ENCODE measurements around the gene CDKN2B-AS1. TPM values are rescaled to one million over a fixed set of nuclear protein-coding genes. Genes with fewer than 3 reads are reported as not detected.

Gene CDKN2B-AS1
- total and polyA plus RNA-seq, 2 donors from 2014 or later = 0.82 TPM; not detected in 1

- FAIRE-seq = no peak
- Histone ChIP-seq H3K4me1 (ENCODE audit: control insufficient read depth in 2 of 3, insufficient read depth in 2 of 3, low read depth in 1 of 3, low read length in 3 of 3) (peaks cover 0 to 13% (median 5%) of the 10 kb centered on the region in 3 donors), H3K27ac (ENCODE audit: low read depth in 2 of 2, low read length in 2 of 2) (no peak overlapping the region), H3K9ac (ENCODE audit: low read length in 3 of 3) (no peak overlapping the region), H3K36me3 (ENCODE audit: control insufficient read depth in 2 of 3, insufficient read depth in 3 of 3, low read length in 3 of 3) (no peaks in the 10 kb centered on the region), H3K9me3 (ENCODE audit: control insufficient read depth in 2 of 3, insufficient read depth in 1 of 3, low read length in 3 of 3) (peaks cover 0 to 2% (median 0%) of the 10 kb centered on the region in 3 donors), H3K27me3 (ENCODE audit: control insufficient read depth, insufficient read depth, low read length) (peaks cover 89% of the 10 kb centered on the region), H3K4me3 (ENCODE audit: low read length in 3 of 3) (no peak overlapping the region)
- no peak for TF ChIP-seq CTCF (IDR thresholded peaks at IDR 0.05; ENCODE audit: borderline replicate concordance, extremely low read depth, insufficient read depth)
- DNase-seq = peak in 4 of 5 donors; percentile 51 to 66 (median 62)
- intact Hi-C loops (cut with DNase I) = no loop called here
Measured at GRCh38 chr9:21968331-21969010, 26.1 kb upstream of the CDKN2B-AS1 start.

GRCh38 chr9:21969011-21969940, 25.3 kb upstream of the CDKN2B-AS1 start:
- intact Hi-C loops (cut with DNase I) = no loop called here
- Histone ChIP-seq H3K36me3 (ENCODE audit: control insufficient read depth in 2 of 3, insufficient read depth in 3 of 3, low read length in 3 of 3) (no peaks in the 10 kb centered on the region), H3K9ac (ENCODE audit: low read length in 3 of 3) (no peak overlapping the region), H3K9me3 (ENCODE audit: control insufficient read depth in 2 of 3, insufficient read depth in 1 of 3, low read length in 3 of 3) (no peaks in the 10 kb centered on the region), H3K4me3 (ENCODE audit: low read length in 3 of 3) (no peak overlapping the region), H3K27ac (ENCODE audit: low read depth in 2 of 2, low read length in 2 of 2) (no peak overlapping the region), H3K27me3 (ENCODE audit: control insufficient read depth, insufficient read depth, low read length) (peaks cover 89% of the 10 kb centered on the region), H3K4me1 (ENCODE audit: control insufficient read depth in 2 of 3, insufficient read depth in 2 of 3, low read depth in 1 of 3, low read length in 3 of 3) (peaks cover 0 to 14% (median 7%) of the 10 kb centered on the region in 3 donors)
- TF ChIP-seq CTCF (IDR thresholded peaks at IDR 0.05; ENCODE audit: borderline replicate concordance, extremely low read depth, insufficient read depth) = no peak
- DNase-seq (peak in 3 of 5 donors; percentile 34 to 45 (median 35)), FAIRE-seq (no peak)

GRCh38 chr9:21969951-21970799, 24.4 kb upstream of the CDKN2B-AS1 start:
- no peak for FAIRE-seq

More at GRCh38 chr9:21969951-21970799, 24.4 kb upstream of the CDKN2B-AS1 start:
- Histone ChIP-seq H3K4me3 (ENCODE audit: low read length in 3 of 3) (no peak overlapping the region), H3K27ac (ENCODE audit: low read depth in 2 of 2, low read length in 2 of 2) (no peak overlapping the region), H3K36me3 (ENCODE audit: control insufficient read depth in 2 of 3, insufficient read depth in 3 of 3, low read length in 3 of 3) (no peaks in the 10 kb centered on the region), H3K9ac (ENCODE audit: low read length in 3 of 3) (no peak overlapping the region), H3K27me3 (ENCODE audit: control insufficient read depth, insufficient read depth, low read length) (peaks cover 86% of the 10 kb centered on the region), H3K4me1 (ENCODE audit: control insufficient read depth in 2 of 3, insufficient read depth in 2 of 3, low read depth in 1 of 3, low read length in 3 of 3) (peaks cover 0 to 15% (median 10%) of the 10 kb centered on the region in 3 donors), H3K9me3 (ENCODE audit: control insufficient read depth in 2 of 3, insufficient read depth in 1 of 3, low read length in 3 of 3) (no peaks in the 10 kb centered on the region)
- no peak for TF ChIP-seq CTCF (IDR thresholded peaks at IDR 0.05; ENCODE audit: borderline replicate concordance, extremely low read depth, insufficient read depth)
- intact Hi-C loops (cut with DNase I) = no loop called here
- peak in 1 of 5 donors; percentile 36 for DNase-seq

Data from kidney (tissue), 14 donors.